Vagina (tissue), 2 donors: ENCODE results near the gene KIDINS220. TPM values are rescaled to one million over a fixed set of nuclear protein-coding genes. Genes with fewer than 3 reads are reported as not detected.

Experiments used
- DNase-seq, 2 donors: peaks; one replicate each; pipeline ENCODE4 v3.0.0-alpha.2; 2017; ENCODE audit errors: extremely low spot score in 2 of 2
- H3K27ac ChIP-seq: fragments of 200-600 bp; sonication (generic); one replicate; pipeline ENCODE4 v1.5.1; 2019
- H3K27me3 ChIP-seq: fragments of 200-600 bp; sonication (generic); one replicate; pipeline ENCODE4 v1.5.1; 2019
- H3K36me3 ChIP-seq, 2 donors: fragments of 200-600 bp; sonication (generic); one replicate each; pipeline ENCODE4 v1.5.1; 2017 to 2019
- H3K4me1 ChIP-seq: fragments of 200-600 bp; sonication (generic); one replicate; pipeline ENCODE4 v1.5.1; 2019
- H3K4me3 ChIP-seq, 2 donors: fragments of 200-600 bp; sonication (generic); 1 replicate in 1 of 2; 2 replicates in 1 of 2; pipeline ENCODE4 v1.5.1; 2016 to 2019
- H3K9me3 ChIP-seq: fragments of 200-600 bp; sonication (generic); one replicate; pipeline ENCODE4 v1.5.1; 2019
- CTCF ChIP-seq, 3 experiments: fragments of 450-650 bp in 2 of 3; fragments of 200-600 bp in 1 of 3; sonication (generic) in 1 of 3; IDR thresholded peaks; one replicate each; pipeline ENCODE4 v1.5.1; 2017 to 2019; ENCODE audit warnings: antibody characterized with exemption in 3 of 3, mild to moderate bottlenecking in 2 of 3, moderate library complexity in 2 of 3
- POLR2A ChIP-seq, 2 donors: fragments of 450-650 bp; IDR thresholded peaks; one replicate each; pipeline ENCODE4 v1.6.1; 2017; ENCODE audit warnings: antibody characterized with exemption in 2 of 2, mild to moderate bottlenecking in 2 of 2, moderate library complexity in 2 of 2
- POLR2AphosphoS5 ChIP-seq, 2 donors: sonication (generic); formaldehyde crosslinking; IDR thresholded peaks; one replicate each; pipeline ENCODE4 v1.9.0; 2017; ENCODE audit warnings: antibody characterized with exemption in 2 of 2, mild to moderate bottlenecking in 2 of 2, low read depth in 1 of 2; ENCODE audit not compliant: insufficient read depth in 1 of 2
- intact Hi-C: fragments of 100-400 bp; cut with DNase I; formaldehyde crosslinking; loops from one replicate; pipeline ENCODE4 v1.15.1; 2023
- total RNA-seq: library from RNA; depleted of rRNA; stranded (reverse); fragments of >200 nt; gene quantifications from one replicate; pipeline ENCODE4 v1.2.3, GENCODE V29; 2016

Gene KIDINS220
- total RNA-seq, 1 donor from 2014 or later = 67.8 TPM

- H3K9me3 ChIP-seq = no peaks in the 10 kb centered on the region
- DNase-seq = no peak
- H3K4me1 ChIP-seq = peaks cover 5% of the 10 kb centered on the region
- no peak overlapping the region for H3K27ac ChIP-seq
- no peak overlapping the region for H3K4me3 ChIP-seq
- no peaks in the 10 kb centered on the region for H3K27me3 ChIP-seq
- H3K36me3 ChIP-seq = peaks cover 0 to 25% of the 10 kb centered on the region in 2 donors
- TF ChIP-seq POLR2A (IDR thresholded peaks at IDR 0.05) = no peak
- TF ChIP-seq POLR2AphosphoS5 (IDR thresholded peaks at IDR 0.05; ENCODE audit: insufficient read depth in 1 of 2, low read depth in 1 of 2) = no peak
- no peak for TF ChIP-seq CTCF (IDR thresholded peaks at IDR 0.05)
- intact Hi-C loops = no loop called here
Measured at GRCh38 chr2:8752385-8752784, 85.0 kb downstream of the KIDINS220 start.

- Histone ChIP-seq H3K4me3 (no peak overlapping the region), H3K4me1 (peaks cover 2% of the 10 kb centered on the region), H3K9me3 (no peaks in the 10 kb centered on the region), H3K36me3 (peaks cover 0 to 23% of the 10 kb centered on the region in 2 donors), H3K27me3 (no peaks in the 10 kb centered on the region), H3K27ac (no peak overlapping the region)
- intact Hi-C loops = no loop called here
- TF ChIP-seq CTCF (IDR thresholded peaks at IDR 0.05) (no peak), POLR2A (IDR thresholded peaks at IDR 0.05) (no peak), POLR2AphosphoS5 (IDR thresholded peaks at IDR 0.05; ENCODE audit: insufficient read depth in 1 of 2, low read depth in 1 of 2) (no peak)
- DNase-seq = no peak
Measured at GRCh38 chr2:8750221-8750620, 87.2 kb downstream of the KIDINS220 start.

- DNase-seq = no peak
- TF ChIP-seq POLR2AphosphoS5 (IDR thresholded peaks at IDR 0.05; ENCODE audit: insufficient read depth in 1 of 2, low read depth in 1 of 2) (no peak), POLR2A (IDR thresholded peaks at IDR 0.05) (no peak), CTCF (IDR thresholded peaks at IDR 0.05) (no peak)
- no peaks in the 10 kb centered on the region for H3K9me3 ChIP-seq
- H3K27me3 ChIP-seq = no peaks in the 10 kb centered on the region
- peaks cover 0 to 36% of the 10 kb centered on the region in 2 donors for H3K36me3 ChIP-seq
- no peaks in the 10 kb centered on the region for H3K4me1 ChIP-seq
- no peak overlapping the region for H3K27ac ChIP-seq
- no peak overlapping the region for H3K4me3 ChIP-seq
- intact Hi-C loops = no loop called here
Measured at GRCh38 chr2:8743261-8743660, 94.2 kb downstream of the KIDINS220 start.

GRCh38 chr2:8740136-8740535 lies 97.3 kb downstream of the KIDINS220 start:
- Histone ChIP-seq H3K4me1 (no peaks in the 10 kb centered on the region), H3K4me3 (no peak overlapping the region), H3K9me3 (no peaks in the 10 kb centered on the region), H3K36me3 (peaks cover 0 to 34% of the 10 kb centered on the region in 2 donors), H3K27me3 (no peaks in the 10 kb centered on the region), H3K27ac (no peak overlapping the region)
- TF ChIP-seq POLR2A (IDR thresholded peaks at IDR 0.05) (no peak), POLR2AphosphoS5 (IDR thresholded peaks at IDR 0.05; ENCODE audit: insufficient read depth in 1 of 2, low read depth in 1 of 2) (no peak), CTCF (IDR thresholded peaks at IDR 0.05) (no peak)
- DNase-seq = no peak
- intact Hi-C loops = no loop called here

- intact Hi-C loops = no loop called here
- TF ChIP-seq POLR2AphosphoS5 (IDR thresholded peaks at IDR 0.05; ENCODE audit: insufficient read depth in 1 of 2, low read depth in 1 of 2) (no peak), CTCF (IDR thresholded peaks at IDR 0.05) (no peak), POLR2A (IDR thresholded peaks at IDR 0.05) (no peak)
- no peak for DNase-seq
- H3K4me1 ChIP-seq = no peaks in the 10 kb centered on the region
- no peak overlapping the region for H3K4me3 ChIP-seq
- H3K36me3 ChIP-seq = peaks cover 0 to 50% of the 10 kb centered on the region in 2 donors
- no peak overlapping the region for H3K27ac ChIP-seq
- no peaks in the 10 kb centered on the region for H3K9me3 ChIP-seq
- no peaks in the 10 kb centered on the region for H3K27me3 ChIP-seq
Measured at GRCh38 chr2:8737571-8738175, 99.7 kb downstream of the KIDINS220 start.
